ENCODE measurements around the gene MINDY3.
"Not testable (repeated sequence)": the region's sequence is repeated elsewhere in the genome, so short reads cannot be mapped to it uniquely, and the experiment has no call there.

Gene MINDY3

GRCh38 chr10:15856328-15857015 is 3.8 kb downstream of the MINDY3 start:
- DNase-seq: no peak

GRCh38 chr10:15853800-15854199 is 6.5 kb downstream of the MINDY3 start:
- no peak for DNase-seq

GRCh38 chr10:15852111-15852557 is 8.2 kb downstream of the MINDY3 start:
- DNase-seq: no peak

- not testable (repeated sequence) for DNase-seq
These were observed 9.8 kb downstream of the MINDY3 start for GRCh38 chr10:15850337-15850978.

- peak; percentile 46 for DNase-seq
These were observed 11.0 kb downstream of the MINDY3 start for GRCh38 chr10:15849316-15849715.

- DNase-seq: no peak
These were observed 12.8 kb downstream of the MINDY3 start for GRCh38 chr10:15847481-15847880.

- DNase-seq: no peak
These were observed 15.8 kb downstream of the MINDY3 start for GRCh38 chr10:15844517-15844916.

- DNase-seq: no peak
These were observed 16.6 kb downstream of the MINDY3 start for GRCh38 chr10:15843695-15844094.

- DNase-seq: peak; percentile 25
These were observed 17.6 kb downstream of the MINDY3 start for GRCh38 chr10:15842556-15843169.

GRCh38 chr10:15841696-15842095 is 18.6 kb downstream of the MINDY3 start:
- DNase-seq: peak; percentile 35

GRCh38 chr10:15836807-15837206 is 23.5 kb downstream of the MINDY3 start:
- DNase-seq: no peak

- no peak for DNase-seq
These were observed 30.8 kb downstream of the MINDY3 start for GRCh38 chr10:15829495-15829894.

- peak; percentile 20 for DNase-seq
These were observed 35.8 kb downstream of the MINDY3 start for GRCh38 chr10:15824498-15824897.

GRCh38 chr10:15822131-15822530 is 38.2 kb downstream of the MINDY3 start:
- DNase-seq: no peak

GRCh38 chr10:15821046-15821683 is 39.1 kb downstream of the MINDY3 start:
- no peak for DNase-seq

- DNase-seq: no peak
These were observed 42.8 kb downstream of the MINDY3 start for GRCh38 chr10:15817409-15818046.

GRCh38 chr10:15815242-15815885 is 44.9 kb downstream of the MINDY3 start:
- no peak for DNase-seq

GRCh38 chr10:15814565-15814964 is 45.7 kb downstream of the MINDY3 start:
- DNase-seq: no peak

- DNase-seq: no peak
These were observed 46.9 kb downstream of the MINDY3 start for GRCh38 chr10:15813415-15813814.

GRCh38 chr10:15809450-15809849 is 50.9 kb downstream of the MINDY3 start:
- no peak for DNase-seq

GRCh38 chr10:15808204-15808797 is 52.0 kb downstream of the MINDY3 start:
- no peak for DNase-seq

GRCh38 chr10:15805395-15806058 is 54.8 kb downstream of the MINDY3 start:
- DNase-seq: no peak

All from suppressor macrophage treated with lipopolysaccharide for 4 hours (primary cell).